ENCODE results near the gene KCTD21. TPM values are rescaled to one million over a fixed set of nuclear protein-coding genes. Genes with fewer than 3 reads are reported as not detected.

The KCTD21 gene
- total RNA-seq, 1 donor from 2014 or later, result 4.4 TPM

DNA sequence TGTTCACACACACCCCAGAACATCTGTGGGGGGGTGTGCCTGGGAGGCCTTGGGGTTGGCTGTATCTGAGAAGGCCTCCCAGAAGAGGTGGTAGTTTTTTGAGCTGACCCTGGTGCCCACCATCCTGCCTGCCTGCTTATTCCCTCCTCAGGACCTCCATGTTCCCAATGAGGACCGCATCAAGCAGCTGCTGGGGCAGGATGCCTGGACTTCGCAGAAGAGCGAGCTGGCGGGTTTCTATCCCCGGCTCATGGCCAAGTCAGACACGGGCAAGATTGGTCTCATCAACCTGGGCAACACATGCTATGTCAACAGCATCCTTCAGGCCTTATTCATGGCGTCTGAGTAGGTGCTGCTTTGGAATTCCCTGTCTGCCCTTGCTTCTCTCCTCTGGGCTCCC, 17.3 kb upstream of the KCTD21 start:
- H3K4me3 ChIP-seq (ENCODE audit: low read depth, low read length), result no peak overlapping the region
- no peak for TF ChIP-seq CTCF (conservative IDR thresholded peaks at IDR 0.05; ENCODE audit: low read depth, low read length)
- DNase-seq (ENCODE audit: low read depth), result no peak

GRCh38 chr11:78205256-78205655, 16.8 kb upstream of the KCTD21 start:
- no peak overlapping the region for H3K4me3 ChIP-seq (ENCODE audit: low read depth, low read length)
- no peak for DNase-seq (ENCODE audit: low read depth)
- no peak for TF ChIP-seq CTCF (conservative IDR thresholded peaks at IDR 0.05; ENCODE audit: low read depth, low read length)

DNA sequence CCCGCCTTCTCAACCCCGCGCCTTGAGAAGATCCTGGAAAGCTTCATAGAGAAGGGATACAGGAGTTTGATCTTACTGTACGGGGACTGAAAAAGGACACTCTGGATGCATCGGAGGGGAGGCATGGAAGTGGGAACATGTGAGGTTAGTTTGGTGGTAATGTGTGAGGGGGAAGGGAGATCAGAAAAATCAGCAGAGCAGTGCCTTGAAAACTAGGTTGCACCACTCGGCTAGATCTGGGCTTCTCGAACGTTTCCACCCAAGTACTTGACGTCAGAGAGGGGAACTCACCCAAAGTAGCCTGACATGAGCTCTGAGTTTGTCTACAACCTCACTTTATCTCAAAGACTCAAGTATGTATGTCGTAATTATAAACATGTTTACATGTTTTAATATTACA, 14.8 kb upstream of the KCTD21 start:
- DNase-seq (ENCODE audit: low read depth), result no peak
- TF ChIP-seq CTCF (conservative IDR thresholded peaks at IDR 0.05; ENCODE audit: low read depth, low read length), result no peak
- no peak overlapping the region for H3K4me3 ChIP-seq (ENCODE audit: low read depth, low read length)

GRCh38 chr11:78202733-78203167, 14.3 kb upstream of the KCTD21 start:
- H3K4me3 ChIP-seq (ENCODE audit: low read depth, low read length), result no peak overlapping the region
- no peak for DNase-seq (ENCODE audit: low read depth)
- TF ChIP-seq CTCF (conservative IDR thresholded peaks at IDR 0.05; ENCODE audit: low read depth, low read length), result no peak

DNA sequence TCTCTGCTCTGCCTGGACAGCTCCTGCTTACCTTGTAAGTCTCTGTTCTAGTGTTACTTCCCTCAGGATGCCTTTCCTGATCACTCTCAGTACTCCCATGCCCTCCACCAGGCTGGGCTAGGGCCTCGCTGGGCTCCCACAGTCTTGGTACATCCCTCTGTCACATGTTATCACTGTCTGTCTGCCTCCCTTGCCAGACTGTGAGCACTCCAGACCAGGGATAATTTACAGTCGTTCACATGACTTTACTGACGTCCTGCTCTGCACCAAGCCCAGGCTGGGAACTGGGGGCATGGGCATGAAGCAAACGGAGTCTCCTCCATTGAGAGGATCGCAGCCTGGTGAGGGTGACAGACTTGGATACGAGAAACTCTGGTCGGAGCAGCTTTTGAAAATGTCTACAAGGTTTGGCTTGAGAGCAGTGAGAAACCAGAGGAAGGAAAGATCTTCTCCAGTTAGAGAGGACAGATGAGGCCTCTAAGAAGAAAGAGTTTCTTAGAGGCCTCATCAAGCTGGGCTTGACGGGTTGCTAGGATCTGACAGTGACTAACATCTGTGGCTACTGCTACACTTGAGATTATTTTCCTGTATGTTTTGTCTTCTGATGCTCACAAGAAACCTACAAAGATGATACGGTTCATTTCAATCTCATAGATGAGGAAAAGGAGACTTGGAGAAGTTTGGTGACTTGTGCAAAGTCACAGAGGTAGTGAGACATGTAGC, 12.8 kb upstream of the KCTD21 start:
- TF ChIP-seq CTCF (conservative IDR thresholded peaks at IDR 0.05; ENCODE audit: low read depth, low read length), result no peak
- DNase-seq (ENCODE audit: low read depth), result no peak
- no peak overlapping the region for H3K4me3 ChIP-seq (ENCODE audit: low read depth, low read length)

GRCh38 chr11:78200553-78200952, 12.1 kb upstream of the KCTD21 start:
- H3K4me3 ChIP-seq (ENCODE audit: low read depth, low read length), result no peak overlapping the region
- DNase-seq (ENCODE audit: low read depth), result no peak
- TF ChIP-seq CTCF (conservative IDR thresholded peaks at IDR 0.05; ENCODE audit: low read depth, low read length), result no peak

- TF ChIP-seq CTCF (conservative IDR thresholded peaks at IDR 0.05; ENCODE audit: low read depth, low read length), result no peak
- H3K4me3 ChIP-seq (ENCODE audit: low read depth, low read length), result no peak overlapping the region
- no peak for DNase-seq (ENCODE audit: low read depth)
Observed at GRCh38 chr11:78200061-78200460, 11.6 kb upstream of the KCTD21 start.

Measured in epithelial cell of proximal tubule (primary cell).